HG03469 (cell line): ENCODE measurements around the gene C1GALT1.
"Not testable (repeated sequence)": the region's sequence is repeated elsewhere in the genome, so short reads cannot be mapped to it uniquely, and the experiment has no call there.

Source experiments
- ATAC-seq: cut with Tn5 transposase; IDR thresholded peaks from one replicate; pipeline ENCODE4 v1.9.1; 2021; ENCODE audit warnings: mild to moderate bottlenecking, moderate library complexity, moderate number of reproducible peaks; ENCODE audit not compliant: unreplicated experiment

The C1GALT1 gene

DNA sequence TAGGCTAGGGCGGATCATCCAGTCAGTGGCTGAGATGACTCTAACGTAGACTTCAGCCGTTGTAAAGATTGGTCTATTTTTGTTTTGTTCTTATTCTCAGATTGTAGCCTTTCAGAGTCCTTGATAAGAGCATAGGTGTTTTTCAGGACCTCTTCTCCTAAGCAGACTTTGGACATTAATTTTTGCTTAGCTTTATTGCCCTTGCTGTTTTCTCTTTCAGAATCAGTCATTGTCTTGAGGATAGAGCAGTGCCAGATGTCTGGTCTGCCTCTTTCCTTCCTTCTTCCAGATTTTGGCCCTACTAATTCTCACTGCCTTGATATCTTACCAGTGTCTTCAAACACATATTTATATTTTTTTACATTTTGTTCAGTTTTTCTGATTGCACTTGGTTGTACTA, 49.5 kb downstream of the C1GALT1 start:
- ATAC-seq: no peak

DNA sequence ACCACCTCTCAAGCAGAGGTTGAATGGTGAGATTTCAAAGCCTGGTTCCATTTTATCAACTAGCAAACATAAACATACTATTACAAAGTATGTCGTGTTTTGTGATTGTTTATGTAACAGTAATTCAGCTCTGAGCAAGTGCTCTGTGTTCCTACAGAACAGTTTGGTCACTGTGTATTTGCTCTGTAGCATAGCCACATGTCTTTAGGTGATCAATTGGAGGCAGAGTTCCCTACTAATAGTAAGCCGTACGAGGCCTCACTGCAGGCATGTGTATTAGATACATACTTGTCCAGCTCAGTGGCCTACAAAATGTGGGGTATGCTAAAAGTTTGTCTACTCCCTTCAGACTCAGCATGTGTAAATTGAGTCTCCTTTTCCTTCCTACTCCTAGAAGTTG, 53.0 kb downstream of the C1GALT1 start:
- ATAC-seq: no peak

DNA sequence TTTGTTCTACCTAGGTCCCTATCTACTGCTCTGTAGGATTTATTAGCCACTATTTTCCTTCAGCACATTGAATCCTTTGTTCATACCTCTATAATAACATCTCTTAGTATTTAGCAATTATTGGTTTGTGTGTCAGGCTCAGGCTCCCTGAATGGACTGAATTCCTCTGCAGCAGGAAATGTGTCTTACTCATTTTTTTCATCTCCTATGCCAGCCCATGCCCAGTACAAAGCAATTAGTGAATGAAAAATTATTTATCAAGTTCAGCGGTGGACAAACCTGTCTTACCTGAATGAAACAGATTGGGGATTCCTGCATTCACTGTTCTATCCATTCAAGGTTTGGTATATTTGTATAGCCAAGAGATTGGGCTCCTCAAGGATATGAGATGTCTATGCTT, 53.7 kb downstream of the C1GALT1 start:
- no peak for ATAC-seq

DNA sequence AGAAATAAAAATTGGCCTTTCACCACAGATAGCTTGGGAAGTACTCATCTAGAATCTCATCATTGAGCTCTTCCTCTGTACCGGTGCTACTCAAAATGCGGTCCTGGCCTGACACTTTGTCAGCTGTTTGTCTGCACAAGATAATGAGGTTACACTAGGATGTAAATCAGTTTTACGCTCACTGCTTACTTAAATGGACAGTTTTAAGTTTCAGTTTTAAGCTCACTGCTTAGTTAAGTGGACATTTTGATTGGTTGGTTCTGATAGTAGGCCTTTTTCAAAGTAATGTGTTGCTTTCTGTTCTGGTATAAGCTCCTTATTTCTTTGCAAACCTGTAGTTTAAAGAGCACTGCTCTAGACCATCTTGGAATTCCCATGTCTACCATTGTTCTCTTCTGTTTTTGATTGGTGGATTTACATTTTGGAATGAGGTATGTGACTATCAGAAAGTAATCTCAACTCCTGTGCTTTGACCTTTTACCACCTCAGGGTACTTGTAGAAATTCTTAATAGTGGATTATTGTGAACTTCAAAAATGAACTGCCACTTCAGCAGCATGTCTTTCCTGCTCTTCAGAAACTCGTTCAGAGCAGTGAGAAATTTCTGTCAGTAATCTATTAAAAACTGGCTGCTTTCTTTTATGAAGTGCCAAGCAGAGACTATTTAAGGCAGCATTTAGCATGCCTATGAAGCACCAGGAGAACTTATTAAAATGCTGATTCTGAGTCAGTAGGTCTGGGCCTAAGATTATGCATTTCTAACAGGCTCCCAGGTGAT, 55.0 kb downstream of the C1GALT1 start:
- no peak for ATAC-seq

DNA sequence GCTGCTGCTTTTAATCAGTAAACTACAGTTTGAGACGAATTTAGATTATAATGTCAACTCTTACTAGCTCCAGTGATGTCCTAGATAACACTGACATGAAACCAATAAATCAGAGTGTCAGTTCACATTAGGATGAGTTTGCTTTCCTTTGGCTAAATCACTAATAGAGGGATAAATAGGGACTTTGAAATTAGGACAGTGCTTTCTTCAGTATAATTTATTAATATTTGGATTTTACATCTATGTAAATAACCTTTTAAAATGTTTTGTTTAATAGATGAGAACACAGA, 55.6 kb downstream of the C1GALT1 start:
- no peak for ATAC-seq

DNA sequence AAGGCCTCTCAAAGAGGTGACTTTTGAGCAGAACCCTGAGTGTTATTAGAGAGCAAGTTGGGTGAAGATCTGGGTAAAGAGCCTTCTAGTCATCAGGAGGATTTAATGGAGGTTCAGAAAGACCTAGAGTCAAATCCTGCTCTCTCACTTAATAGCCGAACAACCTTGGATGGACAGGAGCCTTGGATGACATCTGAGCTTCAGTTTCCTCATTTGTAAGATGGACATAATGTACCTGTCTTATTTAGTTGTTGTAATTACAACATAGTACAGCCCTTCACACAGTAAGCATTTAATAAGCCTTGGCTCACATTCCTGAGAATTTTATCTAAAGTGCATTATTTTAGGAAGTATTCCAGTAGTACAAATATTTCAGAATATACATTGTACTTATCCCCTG, 57.0 kb downstream of the C1GALT1 start:
- no peak for ATAC-seq

DNA sequence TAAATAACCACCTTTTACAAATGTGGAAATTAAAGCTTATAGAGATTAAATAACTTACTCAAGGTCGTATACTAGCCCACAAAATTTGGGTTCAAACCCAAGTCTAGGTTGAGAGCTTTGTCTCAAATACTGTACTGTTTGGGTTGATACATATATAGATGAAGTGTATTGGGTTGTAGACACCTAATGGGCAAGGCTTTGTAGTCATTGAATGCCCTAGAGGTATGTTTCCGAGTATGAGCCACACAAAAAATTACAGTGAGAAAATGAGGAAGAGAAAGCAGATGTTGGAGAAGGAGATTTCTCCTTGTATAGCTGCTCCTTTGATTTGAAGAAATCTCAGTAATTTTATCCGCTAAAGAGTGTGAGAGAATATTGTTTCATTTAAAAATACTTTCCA, 60.6 kb downstream of the C1GALT1 start:
- ATAC-seq: no peak

DNA sequence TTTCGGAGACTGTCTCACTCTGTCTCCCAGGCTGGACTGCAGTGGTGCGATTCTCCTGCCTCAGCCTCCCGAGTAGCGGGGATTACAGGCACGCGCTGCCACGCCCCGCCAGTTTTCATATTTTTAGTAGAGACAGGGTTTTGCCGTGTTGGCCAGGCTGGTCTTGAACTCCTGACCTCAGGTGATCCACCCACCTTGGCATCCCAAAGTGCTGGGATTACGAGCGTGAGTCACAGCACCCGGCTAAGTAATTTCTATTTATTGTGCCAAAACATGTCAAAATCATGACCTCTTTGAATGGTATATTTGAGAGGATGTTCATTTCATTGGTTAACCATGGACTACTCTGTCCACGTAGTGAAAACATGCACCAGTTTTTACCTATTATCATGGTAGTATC, 62.9 kb downstream of the C1GALT1 start:
- ATAC-seq: not testable (repeated sequence)

DNA sequence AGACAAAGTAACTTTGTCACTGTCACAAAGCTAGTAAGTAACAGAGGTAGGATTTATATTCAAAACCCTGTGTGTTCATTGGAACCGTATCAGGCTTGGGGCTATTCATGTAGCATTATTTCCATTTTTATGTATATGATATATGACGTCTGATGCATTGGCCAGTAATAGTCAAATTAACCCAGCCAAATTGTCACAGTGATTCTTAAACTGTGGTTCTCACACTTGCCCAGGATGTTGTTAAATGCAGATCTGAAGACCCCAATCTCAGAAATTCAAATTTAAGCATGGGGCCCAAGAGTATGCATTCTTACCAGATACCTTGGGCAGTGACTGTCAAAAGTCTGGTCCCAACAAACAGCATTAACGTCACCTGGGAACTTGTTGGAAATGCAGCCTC, 63.9 kb downstream of the C1GALT1 start:
- no peak for ATAC-seq

DNA sequence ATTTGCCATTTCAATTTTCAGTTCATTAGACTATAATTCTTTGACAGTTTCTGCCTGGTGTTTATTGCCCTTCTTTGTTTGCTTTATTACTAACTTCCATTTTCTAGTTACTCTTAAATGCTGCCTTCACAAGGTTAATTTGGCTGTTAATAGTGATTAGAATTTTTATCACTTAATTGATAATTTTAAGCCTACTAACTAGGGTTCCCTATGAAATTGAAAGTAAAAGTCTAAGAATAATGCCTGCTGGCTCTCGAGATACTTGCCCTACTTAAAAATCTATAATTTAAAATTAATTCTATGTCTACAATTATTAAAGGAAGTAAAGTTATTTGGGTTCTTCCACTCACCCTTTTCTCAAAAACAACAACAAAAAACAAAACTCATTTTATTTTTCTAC, 65.3 kb downstream of the C1GALT1 start:
- ATAC-seq: no peak

DNA sequence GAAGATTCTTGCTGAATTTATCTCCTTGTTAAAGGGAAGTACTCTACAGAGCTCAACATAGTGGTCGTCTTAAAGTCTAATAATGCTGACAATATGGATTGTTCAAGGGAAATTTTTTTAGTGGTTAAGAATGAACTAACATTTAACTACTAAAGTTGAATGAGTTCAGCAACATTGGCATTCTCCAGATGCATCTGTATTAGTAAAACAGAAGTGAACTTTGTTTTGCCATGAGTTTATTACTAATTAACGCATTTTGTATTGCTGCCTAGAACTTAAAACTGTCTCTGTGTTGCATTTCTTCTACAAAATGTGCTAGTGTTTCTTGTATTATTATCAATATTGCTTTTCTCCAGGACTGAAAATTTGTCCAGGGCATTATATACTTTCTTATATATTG, 67.5 kb downstream of the C1GALT1 start:
- ATAC-seq: no peak

DNA sequence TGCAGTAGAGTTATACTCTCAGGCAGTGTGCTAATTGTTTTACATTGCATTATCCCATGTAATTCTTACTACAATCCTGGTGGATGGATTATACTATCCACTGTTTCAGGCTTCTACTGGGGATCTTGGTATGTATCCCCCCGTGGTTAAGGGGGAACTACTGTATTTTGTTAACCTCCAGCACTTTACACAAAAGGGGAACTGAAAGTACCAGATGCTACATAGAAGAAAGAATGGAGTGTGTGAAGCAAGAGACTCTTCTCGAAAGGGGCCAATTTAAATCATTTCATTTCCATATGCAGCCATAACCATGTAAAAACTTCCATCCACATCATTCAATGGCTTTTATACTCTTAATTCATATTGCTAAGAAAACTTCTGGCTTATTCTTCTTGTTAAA, 69.4 kb downstream of the C1GALT1 start:
- peak; percentile 98 for ATAC-seq

DNA sequence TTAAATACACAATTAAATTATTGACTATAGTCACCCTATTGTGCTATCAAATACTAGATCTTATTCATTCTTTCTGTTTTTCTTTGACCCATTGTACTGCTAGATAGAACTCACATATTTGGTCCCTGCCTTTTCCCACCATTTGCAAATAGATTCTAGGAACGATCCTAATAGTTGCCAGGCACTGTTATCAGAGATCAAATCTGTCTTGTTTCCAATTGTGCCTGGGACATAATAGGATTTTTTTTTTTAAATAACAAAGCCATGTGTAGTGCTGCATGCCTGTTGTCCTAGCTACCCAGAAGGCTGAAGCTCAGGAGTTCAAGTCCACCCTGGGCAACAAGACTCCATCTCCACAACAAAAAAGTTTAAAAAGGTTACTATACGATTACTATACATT, 72.0 kb downstream of the C1GALT1 start:
- ATAC-seq: no peak

DNA sequence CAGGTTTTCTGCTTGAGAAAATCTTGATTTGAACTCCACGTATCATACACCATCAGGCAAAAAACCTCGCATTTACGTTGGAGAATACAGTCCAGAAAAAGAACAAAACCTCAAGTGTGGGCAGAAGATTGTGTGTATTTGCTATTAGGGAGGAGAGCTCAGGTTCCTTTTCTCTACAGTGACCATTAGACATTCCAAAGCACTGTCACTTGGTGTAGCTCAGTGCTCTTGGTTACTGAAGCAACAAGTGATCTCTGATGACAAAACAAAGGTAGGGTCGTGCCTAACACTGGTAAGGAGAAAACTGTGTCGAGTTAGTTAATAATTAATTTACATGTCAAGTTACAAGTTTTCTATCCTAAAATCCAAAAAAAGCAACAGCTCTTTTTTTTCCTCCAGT, 72.6 kb downstream of the C1GALT1 start:
- ATAC-seq: no peak

DNA sequence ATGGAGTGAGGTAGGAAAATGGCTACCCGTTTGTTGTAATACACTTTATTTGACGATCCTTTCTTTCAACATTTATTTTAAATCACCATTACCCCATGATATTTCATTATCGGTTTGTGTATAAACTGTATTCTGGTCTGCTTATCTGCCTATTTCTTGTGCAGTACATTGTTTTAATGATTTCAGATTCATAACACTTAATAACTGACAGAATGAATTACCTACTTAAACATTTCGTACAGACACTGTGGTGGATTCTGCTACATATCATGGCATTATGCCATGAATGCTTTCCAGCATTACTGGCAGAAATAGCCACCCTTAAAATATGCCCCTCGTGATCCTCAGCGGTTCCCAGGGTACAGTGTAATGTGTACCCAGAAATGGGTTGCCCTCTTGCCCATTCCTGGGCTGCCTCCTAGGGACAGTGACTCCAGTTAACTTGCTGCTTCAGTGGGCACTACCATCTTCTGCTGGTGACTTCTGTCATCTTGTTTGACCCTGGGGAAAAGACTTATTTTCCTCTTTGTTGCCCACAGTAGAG, 74.5 kb downstream of the C1GALT1 start:
- ATAC-seq: no peak

DNA sequence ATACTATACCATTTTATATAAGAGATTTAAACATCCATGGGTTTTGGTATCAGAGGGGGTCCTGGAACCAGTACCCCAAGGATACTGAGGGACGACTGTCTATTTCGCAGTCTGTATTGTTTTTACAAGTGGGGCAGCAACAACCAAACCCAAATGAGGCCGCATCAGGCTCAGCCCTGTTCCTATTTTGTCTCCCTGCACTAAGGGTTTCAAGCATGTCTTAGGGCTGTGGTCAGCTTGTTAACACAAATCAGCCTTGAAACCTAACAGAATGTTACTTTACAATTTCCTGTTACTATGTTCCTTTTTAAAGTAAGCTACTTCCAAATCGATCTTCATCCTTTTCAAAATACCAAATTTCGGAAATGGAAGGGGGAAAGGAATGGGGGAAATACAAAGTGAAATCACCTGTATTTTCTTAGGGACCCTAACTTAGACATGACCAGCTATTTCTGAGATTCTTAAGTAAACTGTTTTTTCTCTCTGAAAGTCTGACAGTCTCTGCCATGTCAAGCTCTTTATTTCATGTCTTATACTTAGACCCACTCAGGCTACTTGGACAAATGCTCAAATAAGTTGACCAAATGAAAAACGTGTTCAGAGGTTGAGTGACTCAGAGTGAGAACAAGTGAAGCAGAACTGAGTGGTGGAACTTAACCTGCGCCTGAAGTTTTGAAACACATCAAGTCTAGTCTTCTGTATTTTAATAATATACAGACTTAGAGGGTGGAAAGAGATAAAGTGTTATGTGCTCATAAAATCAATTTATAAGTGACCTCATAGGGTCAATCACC, 75.8 kb downstream of the C1GALT1 start:
- peak; percentile 87 for ATAC-seq

DNA sequence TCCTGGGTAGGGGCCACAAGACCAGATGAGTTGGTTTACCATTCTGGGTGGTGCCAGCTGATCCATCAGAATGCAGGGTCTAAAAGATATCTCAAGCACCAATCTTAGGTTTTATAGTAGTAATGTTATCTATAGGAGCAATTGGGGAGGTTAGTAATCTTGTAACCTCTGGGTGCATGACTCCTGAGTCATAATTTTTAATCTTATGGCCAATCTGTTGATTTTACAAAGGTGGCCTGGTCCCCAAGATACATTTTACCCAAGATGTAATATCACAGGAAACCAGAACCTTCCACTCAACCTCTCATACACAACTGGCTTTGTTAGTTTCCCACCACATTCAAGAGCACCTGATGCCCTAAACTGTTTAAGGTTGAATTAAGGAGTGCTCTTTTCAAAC, 79.5 kb downstream of the C1GALT1 start:
- no peak for ATAC-seq

DNA sequence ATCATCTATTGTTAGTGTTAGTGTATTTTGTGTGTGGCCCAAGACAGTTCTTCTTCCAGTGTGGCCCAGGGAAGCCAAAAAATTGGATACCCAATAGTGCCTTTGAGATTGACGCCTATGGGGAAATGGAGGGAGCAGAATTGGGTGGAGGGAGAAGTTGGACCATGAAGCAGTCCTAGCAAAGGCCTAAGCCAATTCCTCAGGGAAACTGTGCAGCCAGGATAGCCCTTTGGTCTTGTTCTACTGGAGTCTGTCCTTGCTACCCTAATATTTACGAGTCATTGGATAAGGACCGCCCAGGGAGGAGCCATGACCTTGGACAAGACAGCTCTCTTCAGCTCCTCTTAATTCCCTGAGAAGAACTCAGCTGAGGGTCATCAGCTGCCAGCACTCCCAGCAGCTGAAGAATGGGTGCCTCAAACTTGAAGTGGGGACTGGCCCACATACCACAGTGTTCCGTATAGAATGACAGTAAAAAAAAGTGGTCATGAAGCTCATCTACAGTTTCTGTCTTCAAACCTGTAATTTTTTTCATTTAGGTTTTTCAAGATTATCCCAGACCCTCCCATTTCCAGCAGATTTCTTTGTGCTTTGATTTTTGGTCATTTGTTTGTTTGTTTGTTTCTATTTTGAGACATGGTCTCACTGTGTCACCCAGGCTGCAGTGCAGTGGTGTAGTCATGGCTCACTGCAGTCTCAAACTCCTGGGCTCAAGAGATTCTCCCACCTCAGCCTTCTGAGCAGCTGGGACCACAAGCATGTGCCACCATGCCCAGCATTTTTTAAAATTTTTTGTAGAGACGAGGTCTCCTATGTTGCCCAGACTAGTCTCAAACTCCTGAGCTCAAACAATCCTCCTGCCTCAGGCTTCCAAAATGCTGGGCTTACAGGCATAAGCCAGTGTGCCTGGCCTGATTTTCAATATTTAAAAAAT, 81.2 kb downstream of the C1GALT1 start:
- no peak for ATAC-seq

DNA sequence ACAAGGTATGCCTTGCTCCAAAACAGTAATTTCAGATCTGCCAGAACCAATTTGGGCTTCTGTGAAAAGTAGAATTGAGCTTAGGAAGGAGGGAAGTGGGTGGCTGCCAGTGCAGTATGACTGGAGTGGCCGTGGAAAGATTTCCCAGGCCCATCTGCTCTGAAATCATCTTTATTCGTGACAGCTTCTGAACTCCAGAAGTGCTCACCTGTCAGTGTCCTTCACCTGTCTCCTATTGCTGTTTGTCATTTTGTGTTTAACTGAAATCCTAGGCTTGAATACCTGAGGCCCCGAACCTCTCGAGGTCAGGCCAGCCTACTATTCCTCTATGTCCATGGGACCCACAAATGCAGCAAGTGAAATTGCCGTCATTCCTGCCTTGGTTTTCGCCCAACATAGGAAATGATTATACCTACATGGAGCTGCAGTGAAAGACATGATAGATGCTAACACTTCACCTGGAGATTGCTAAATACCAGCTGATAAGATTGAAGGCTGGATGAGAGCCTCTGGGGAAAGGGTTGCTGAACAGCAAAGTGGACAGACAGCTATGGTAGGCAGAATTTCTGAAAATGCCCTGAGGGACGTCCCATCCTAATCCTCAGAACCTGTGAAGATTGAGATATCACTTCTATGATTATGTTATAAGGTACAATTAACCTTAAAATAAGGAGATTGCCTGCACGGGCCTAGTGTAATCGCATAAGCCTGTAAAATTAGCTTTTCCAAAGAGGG, 82.1 kb downstream of the C1GALT1 start:
- ATAC-seq: no peak
